ENCODE results near the gene COMP. TPM values are rescaled to one million over a fixed set of nuclear protein-coding genes. Genes with fewer than 3 reads are reported as not detected.
A peak's percentile ranks its signal among the peaks of the same experiment; 100 is the strongest.

The COMP gene
- total RNA-seq, 1 donor from 2014 or later = not detected

DNA sequence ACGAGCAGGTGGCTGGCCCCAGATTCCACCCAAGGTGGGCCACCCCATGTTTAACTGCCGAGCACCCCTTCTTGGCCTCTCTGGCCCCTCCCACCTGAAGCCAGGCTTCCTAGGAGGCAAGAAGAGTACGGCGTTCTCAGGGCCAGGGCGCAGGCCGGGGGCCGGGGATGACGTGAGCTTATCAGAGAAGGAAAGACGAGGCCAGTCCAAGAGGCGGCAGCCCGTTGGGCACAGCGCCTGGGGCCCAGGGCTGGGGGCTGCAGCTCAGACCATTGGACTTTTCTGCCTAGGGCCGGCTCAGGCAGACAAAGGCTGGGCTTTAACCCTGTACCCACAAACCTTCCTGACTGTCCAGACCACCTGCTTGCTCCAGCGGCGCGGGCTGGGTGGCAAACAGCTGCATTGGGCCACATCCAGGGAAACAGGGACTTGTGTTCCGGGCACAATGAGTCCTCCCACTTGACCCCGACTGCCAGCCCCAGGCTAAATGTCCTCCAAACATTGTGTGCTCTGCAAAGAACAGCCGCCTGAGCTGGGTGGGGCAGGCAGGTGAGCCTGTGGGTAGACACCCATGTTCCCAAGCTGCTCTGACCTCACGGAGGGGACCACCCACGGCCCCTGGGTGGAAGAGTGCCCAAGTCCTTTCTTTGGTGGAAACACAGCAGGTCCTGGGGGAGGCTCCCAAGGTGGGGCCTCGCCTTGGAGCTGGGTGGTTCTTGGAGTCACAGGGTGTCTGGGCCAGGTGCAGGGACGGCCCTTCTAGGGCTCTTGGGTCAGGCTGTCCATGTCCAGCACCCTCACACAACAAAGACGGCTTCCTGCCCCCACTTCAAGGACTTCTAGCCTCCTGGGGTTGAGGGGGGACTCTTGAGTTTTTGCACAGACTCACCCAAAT is 21.9 kb downstream of the COMP start:
- TF ChIP-seq, protein P1, sequence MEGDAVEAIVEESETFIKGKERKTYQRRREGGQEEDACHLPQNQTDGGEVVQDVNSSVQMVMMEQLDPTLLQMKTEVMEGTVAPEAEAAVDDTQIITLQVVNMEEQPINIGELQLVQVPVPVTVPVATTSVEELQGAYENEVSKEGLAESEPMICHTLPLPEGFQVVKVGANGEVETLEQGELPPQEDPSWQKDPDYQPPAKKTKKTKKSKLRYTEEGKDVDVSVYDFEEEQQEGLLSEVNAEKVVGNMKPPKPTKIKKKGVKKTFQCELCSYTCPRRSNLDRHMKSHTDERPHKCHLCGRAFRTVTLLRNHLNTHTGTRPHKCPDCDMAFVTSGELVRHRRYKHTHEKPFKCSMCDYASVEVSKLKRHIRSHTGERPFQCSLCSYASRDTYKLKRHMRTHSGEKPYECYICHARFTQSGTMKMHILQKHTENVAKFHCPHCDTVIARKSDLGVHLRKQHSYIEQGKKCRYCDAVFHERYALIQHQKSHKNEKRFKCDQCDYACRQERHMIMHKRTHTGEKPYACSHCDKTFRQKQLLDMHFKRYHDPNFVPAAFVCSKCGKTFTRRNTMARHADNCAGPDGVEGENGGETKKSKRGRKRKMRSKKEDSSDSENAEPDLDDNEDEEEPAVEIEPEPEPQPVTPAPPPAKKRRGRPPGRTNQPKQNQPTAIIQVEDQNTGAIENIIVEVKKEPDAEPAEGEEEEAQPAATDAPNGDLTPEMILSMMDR (conservative IDR thresholded peaks at IDR 0.05; ENCODE audit: low read depth, low read length) = no peak
- DNase-seq (ENCODE audit: low read depth) = no peak
- no peak overlapping the region for H3K4me3 ChIP-seq (ENCODE audit: low read depth, low read length)

DNA sequence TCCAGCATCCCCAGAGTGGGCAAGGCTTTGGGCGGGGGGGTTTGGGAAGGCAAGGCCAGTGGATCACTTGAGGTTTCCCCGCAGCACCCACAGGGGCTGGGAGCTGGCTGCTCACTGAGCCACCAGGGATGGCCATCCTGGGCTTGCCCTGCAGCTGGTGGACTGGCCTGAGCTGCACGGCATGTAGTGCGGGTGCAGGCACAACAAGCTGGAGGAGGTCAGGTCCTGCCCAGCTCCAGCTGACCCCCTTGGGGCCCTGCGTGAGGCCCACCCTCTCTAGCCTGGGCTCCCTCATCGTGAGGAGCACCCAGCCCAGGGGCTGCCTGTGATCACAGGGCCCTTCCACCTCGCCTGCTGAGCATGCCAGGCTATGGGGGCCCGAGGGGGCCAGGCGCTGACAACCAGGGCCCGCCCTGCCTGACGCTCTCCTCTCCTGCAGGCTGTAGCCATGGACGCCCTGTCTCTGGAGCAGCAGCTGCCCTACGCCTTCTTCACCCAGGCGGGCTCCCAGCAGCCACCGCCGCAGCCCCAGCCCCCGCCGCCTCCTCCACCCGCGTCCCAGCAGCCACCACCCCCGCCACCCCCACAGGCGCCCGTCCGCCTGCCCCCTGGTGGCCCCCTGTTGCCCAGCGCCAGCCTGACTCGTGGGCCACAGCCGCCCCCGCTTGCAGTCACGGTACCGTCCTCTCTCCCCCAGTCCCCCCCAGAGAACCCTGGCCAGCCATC is 22.9 kb downstream of the COMP start:
- H3K4me3 ChIP-seq (ENCODE audit: low read depth, low read length) = no peak overlapping the region
- TF ChIP-seq, protein P1 (conservative IDR thresholded peaks at IDR 0.05; ENCODE audit: low read depth, low read length) = no peak
- no peak for DNase-seq (ENCODE audit: low read depth)

DNA sequence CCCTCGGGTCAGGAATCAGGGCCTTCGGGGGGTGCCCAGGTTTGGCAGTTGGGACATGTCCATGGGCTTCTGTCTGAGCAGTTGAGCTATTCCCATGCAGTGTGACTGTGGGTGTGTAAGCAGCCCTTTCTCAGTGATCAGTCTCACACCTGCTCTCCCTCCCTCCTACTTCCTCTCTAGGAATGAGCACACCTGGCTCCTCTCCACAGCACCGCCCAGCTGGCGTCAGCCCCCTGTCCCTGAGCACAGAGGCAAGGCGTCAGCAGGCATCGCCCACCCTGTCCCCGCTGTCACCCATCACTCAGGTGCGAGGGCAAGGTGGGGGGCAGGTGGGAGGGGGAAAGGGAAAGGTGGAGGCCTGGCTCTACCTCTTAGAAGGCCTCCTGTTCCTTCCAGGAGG is 25.9 kb downstream of the COMP start:
- DNase-seq (ENCODE audit: low read depth) = no peak
- no peak overlapping the region for H3K4me3 ChIP-seq (ENCODE audit: low read depth, low read length)
- TF ChIP-seq, protein P1 (conservative IDR thresholded peaks at IDR 0.05; ENCODE audit: low read depth, low read length) = no peak

DNA sequence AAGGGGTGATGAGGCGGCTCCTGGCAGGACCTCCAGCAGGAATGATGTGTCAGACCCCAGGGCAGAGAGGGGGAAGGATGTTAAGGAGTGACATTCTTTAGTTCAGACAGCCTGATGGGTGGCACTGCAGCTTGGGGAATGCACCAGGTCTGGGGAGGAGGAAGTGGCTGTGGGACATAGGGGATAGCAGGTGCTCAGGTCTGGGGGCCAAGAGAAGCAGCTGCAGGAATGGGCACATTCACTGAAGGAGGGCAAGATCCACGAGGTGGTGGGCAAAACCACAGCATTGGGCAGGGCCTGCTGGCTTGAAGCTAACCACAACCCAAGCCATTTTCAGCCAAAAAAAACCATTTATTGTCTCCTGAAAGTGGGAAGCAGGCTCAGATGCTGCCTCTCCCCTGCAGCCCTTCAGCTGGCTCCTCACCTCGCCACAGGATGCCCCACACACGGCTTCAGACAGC is 26.5 kb downstream of the COMP start:
- H3K4me3 ChIP-seq (ENCODE audit: low read depth, low read length) = no peak overlapping the region
- DNase-seq (ENCODE audit: low read depth) = no peak
- TF ChIP-seq, protein P1 (conservative IDR thresholded peaks at IDR 0.05; ENCODE audit: low read depth, low read length) = no peak

DNA sequence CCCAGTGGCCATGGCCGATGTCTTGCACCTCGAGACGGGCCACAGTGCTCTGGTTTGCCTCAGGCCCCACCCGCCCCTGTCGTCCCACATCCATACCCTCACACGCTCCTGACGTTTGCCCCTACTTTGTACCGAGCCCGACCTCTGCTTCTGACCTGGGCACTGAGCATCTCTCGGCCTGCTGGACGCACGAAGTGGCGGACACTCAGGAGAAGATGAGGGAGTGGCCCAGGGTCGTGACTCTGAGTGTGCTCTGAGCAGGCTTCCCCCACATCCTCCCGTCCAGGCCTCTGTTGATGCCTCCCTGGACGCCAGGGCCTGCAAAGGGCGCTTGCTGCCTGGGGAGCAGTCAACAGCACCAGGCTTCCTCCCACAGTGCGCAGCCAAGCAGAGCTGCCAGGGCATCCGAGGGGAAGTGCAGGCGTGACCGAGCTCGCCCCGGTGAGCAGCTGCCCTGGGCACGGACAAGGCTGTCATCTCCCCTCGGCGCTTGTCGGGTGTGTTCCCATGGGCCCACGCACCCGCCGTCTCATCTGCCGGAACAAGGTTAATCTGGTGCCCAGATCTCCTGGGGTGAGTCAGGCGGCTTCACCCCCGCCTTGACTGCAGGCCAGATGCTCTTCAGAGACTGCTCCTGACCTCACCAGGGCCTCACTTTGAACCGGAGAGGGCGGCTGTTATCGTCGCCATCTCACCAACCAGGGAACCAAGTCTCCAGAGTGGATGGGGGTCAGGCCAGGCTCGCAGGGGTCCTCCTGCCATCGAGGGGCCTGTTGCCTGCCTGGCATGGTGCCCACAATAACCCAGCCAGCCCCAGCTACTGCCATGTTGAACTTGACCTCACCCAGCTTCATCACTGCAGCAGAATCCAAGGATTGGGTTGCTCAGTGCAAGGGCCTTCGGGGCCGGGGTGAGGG is 27.2 kb downstream of the COMP start:
- peak; percentile 64 for DNase-seq (ENCODE audit: low read depth)
- TF ChIP-seq, protein P1 (conservative IDR thresholded peaks at IDR 0.05; ENCODE audit: low read depth, low read length) = no peak
- no peak overlapping the region for H3K4me3 ChIP-seq (ENCODE audit: low read depth, low read length)

All from epithelial cell of proximal tubule (primary cell).